ENCODE data around the gene PPT1.

DNA sequence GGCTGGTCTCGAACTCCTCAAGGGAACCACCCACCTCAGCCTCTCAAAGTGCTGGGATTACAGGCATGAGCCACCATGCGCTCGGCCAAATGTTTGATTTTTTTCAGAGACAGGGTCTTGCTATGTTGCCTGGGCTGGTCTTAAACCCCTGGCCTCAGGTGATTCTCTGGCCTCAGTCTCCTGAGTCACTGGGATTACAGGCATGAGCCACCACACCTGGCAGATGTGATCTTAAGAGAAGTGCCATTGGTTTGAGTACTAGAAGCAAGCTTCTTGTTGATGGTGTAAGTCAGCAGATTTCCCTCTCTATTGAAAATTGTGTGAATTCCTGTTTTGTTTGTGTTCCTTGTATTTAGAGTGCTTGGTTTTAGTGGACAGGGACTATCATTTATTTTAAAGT, 51.3 kb downstream of the PPT1 start:
- TF ChIP-seq POLR2AphosphoS5 (IDR thresholded peaks at IDR 0.05) (no peak), POLR2A (IDR thresholded peaks at IDR 0.05) (no peak)
- TF ChIP-seq, protein P1, sequence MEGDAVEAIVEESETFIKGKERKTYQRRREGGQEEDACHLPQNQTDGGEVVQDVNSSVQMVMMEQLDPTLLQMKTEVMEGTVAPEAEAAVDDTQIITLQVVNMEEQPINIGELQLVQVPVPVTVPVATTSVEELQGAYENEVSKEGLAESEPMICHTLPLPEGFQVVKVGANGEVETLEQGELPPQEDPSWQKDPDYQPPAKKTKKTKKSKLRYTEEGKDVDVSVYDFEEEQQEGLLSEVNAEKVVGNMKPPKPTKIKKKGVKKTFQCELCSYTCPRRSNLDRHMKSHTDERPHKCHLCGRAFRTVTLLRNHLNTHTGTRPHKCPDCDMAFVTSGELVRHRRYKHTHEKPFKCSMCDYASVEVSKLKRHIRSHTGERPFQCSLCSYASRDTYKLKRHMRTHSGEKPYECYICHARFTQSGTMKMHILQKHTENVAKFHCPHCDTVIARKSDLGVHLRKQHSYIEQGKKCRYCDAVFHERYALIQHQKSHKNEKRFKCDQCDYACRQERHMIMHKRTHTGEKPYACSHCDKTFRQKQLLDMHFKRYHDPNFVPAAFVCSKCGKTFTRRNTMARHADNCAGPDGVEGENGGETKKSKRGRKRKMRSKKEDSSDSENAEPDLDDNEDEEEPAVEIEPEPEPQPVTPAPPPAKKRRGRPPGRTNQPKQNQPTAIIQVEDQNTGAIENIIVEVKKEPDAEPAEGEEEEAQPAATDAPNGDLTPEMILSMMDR (IDR thresholded peaks at IDR 0.05): no peak
